Esophagus squamous epithelium (tissue), 4 donors: Measurements from ENCODE around the gene KCTD7.

Experiments used
- CTCF ChIP-seq, 6 experiments: fragments of 450-650 bp in 4 of 6; fragments of 200-600 bp in 2 of 6; sonication (generic) in 2 of 6; IDR thresholded peaks; one replicate each; pipeline ENCODE4 v1.5.1; 2016 to 2019; ENCODE audit warnings: antibody characterized with exemption in 6 of 6, mild to moderate bottlenecking in 4 of 6, moderate library complexity in 4 of 6
- POLR2A ChIP-seq, 4 donors: fragments of 450-650 bp; IDR thresholded peaks; one replicate each; pipeline ENCODE4 v1.6.1; 2017; ENCODE audit warnings: antibody characterized with exemption in 4 of 4, mild to moderate bottlenecking in 4 of 4, moderate library complexity in 3 of 4

GRCh38 chr7:66669496-66669895, 40.8 kb downstream of the KCTD7 start:
- TF ChIP-seq POLR2A (IDR thresholded peaks at IDR 0.05) (no peak), CTCF (IDR thresholded peaks at IDR 0.05) (no peak)
